A673 (cell line): ENCODE measurements around the gene DUSP8. TPM values are rescaled to one million over a fixed set of nuclear protein-coding genes. Genes with fewer than 3 reads are reported as not detected.
A peak's percentile ranks its signal among the peaks of the same experiment; 100 is the strongest.

Source experiments
- BruUV-seq: library from RNA; stranded (reverse); fragments of 400-500 nt; replicated peaks from 2 replicates; lab custom pipeline; 2021; lab: Mats Ljungman, UMichigan
- CTCF ChIA-PET: fragments of 300-600 bp; sonication (Branson Sonifier 250); formaldehyde crosslinking; loops from one replicate; lab custom pipeline; 2022; ENCODE audit warnings: antibody characterized with exemption; lab: Charles Lee
- POLR2A ChIA-PET: fragments of 300-600 bp; sonication (Branson Sonifier 250); formaldehyde crosslinking; loops from one replicate; lab custom pipeline; 2022; ENCODE audit warnings: antibody characterized with exemption; ENCODE audit not compliant: low non-redundant PET; lab: Charles Lee
- DNase-seq: peaks from one replicate; pipeline ENCODE4 v3.0.0-alpha.2; 2015; ENCODE audit warnings: low spot score
- H3K27ac ChIP-seq: fragments of 200-600 bp; sonication (generic); 2 replicates; pipeline ENCODE4 v1.5.1; 2016; ENCODE audit warnings: mixed run types, low read depth, mild to moderate bottlenecking, mixed read lengths, antibody characterized with exemption, low read length; ENCODE audit not compliant: poor library complexity, severe bottlenecking
- H3K27me3 ChIP-seq: fragments of 200-600 bp; sonication (generic); replicated peaks from 2 replicates; pipeline ENCODE4 v1.6.1; 2017; ENCODE audit warnings: mixed run types, low read depth, mild to moderate bottlenecking, mixed read lengths, antibody characterized with exemption, low read length; ENCODE audit not compliant: insufficient read depth, poor library complexity
- H3K36me3 ChIP-seq: fragments of 200-600 bp; sonication (generic); 2 replicates; pipeline ENCODE4 v1.6.1; 2016; ENCODE audit warnings: mixed run types, mild to moderate bottlenecking, mixed read lengths, antibody characterized with exemption, low read length; ENCODE audit not compliant: insufficient read depth, poor library complexity, severe bottlenecking
- H3K4me1 ChIP-seq: fragments of 200-600 bp; sonication (generic); 2 replicates; pipeline ENCODE4 v1.6.1; 2017; ENCODE audit warnings: mixed run types, mild to moderate bottlenecking, mixed read lengths, antibody characterized with exemption, low read length; ENCODE audit not compliant: insufficient read depth, poor library complexity, severe bottlenecking
- H3K4me3 ChIP-seq: fragments of 200-600 bp; sonication (generic); 2 replicates; pipeline ENCODE4 v1.5.1; 2016; ENCODE audit warnings: low read depth, mixed run types, mild to moderate bottlenecking, mixed read lengths, low read length; ENCODE audit not compliant: poor library complexity, severe bottlenecking
- H3K9me3 ChIP-seq: fragments of 200-600 bp; sonication (generic); 2 replicates; pipeline ENCODE4 v1.6.1; 2016; ENCODE audit warnings: mixed run types, low read depth, mild to moderate bottlenecking, mixed read lengths, antibody characterized with exemption, low read length; ENCODE audit not compliant: poor library complexity, severe bottlenecking
- CTCF ChIP-seq: fragments of 300-800, 200-600 bp; sonication (generic); conservative IDR thresholded peaks from 2 replicates; pipeline ENCODE4 v1.5.1; 2017; ENCODE audit warnings: low read depth, mild to moderate bottlenecking, antibody characterized with exemption, low read length, moderate library complexity, mixed read lengths
- EZH2 ChIP-seq: fragments of 200-600 bp; sonication (generic); IDR thresholded peaks from 2 replicates; pipeline ENCODE4 v1.6.1; 2017; ENCODE audit warnings: borderline replicate concordance, low read depth, mild to moderate bottlenecking, mixed read lengths, antibody characterized with exemption, low read length; ENCODE audit not compliant: poor library complexity, severe bottlenecking
- intact Hi-C: fragments of 100-400 bp; cut with micrococcal nuclease; formaldehyde crosslinking; loops from one replicate; pipeline ENCODE4 v1.10.0; 2022; ENCODE audit not compliant: unreplicated experiment
- total RNA-seq: library from RNA; stranded (reverse); gene quantifications from 2 replicates; pipeline ENCODE4 v1.2.3, GENCODE V29; 2021

DUSP8 gene
- total RNA-seq, 1 experiment from 2014 or later: 1.9 TPM

- H3K9me3 ChIP-seq: no peaks in the 10 kb centered on the region
- H3K27ac ChIP-seq: no peak overlapping the region
- H3K4me1 ChIP-seq: peaks cover 6% of the 10 kb centered on the region
- intact Hi-C loops: no loop called here
- no peak for DNase-seq
- H3K4me3 ChIP-seq: peak overlapping the region; percentile 38
- peaks cover 25% of the 10 kb centered on the region for H3K27me3 ChIP-seq
- no peaks in the 10 kb centered on the region for H3K36me3 ChIP-seq
- BruUV-seq: no TSS peak
- POLR2A ChIA-PET: no interaction called here
- CTCF ChIA-PET: no interaction called here
- TF ChIP-seq EZH2 (no peak), CTCF (no peak)
These were observed 293 bp downstream of the DUSP8 start for GRCh38 chr11:1571760-1572196.

- ChIA-PET CTCF (no interaction called here), POLR2A (no interaction called here)
- Histone ChIP-seq H3K36me3 (no peaks in the 10 kb centered on the region), H3K9me3 (no peaks in the 10 kb centered on the region), H3K27me3 (peaks cover 25% of the 10 kb centered on the region), H3K4me3 (peak overlapping the region; percentile 34), H3K27ac (no peak overlapping the region), H3K4me1 (peaks cover 6% of the 10 kb centered on the region)
- DNase-seq: no peak
- BruUV-seq: no TSS peak
- intact Hi-C loops: no loop called here
- no peak for TF ChIP-seq CTCF
- TF ChIP-seq EZH2: no peak
These were observed 943 bp downstream of the DUSP8 start for GRCh38 chr11:1570896-1571759.

GRCh38 chr11:1570531-1570895 lies 1.6 kb downstream of the DUSP8 start:
- CTCF ChIA-PET: no interaction called here
- intact Hi-C loops: no loop called here
- H3K4me3 ChIP-seq: no peak overlapping the region

More at GRCh38 chr11:1570531-1570895, 1.6 kb downstream of the DUSP8 start:
- Histone ChIP-seq H3K36me3 (no peaks in the 10 kb centered on the region), H3K9me3 (no peaks in the 10 kb centered on the region), H3K27ac (no peak overlapping the region), H3K27me3 (peaks cover 25% of the 10 kb centered on the region), H3K4me1 (peaks cover 6% of the 10 kb centered on the region)
- TSS peak; percentile 58 for BruUV-seq
- POLR2A ChIA-PET: no interaction called here
- TF ChIP-seq CTCF (no peak), EZH2 (no peak)
- no peak for DNase-seq
